HepG2 (cell line): ENCODE results near the gene DGCR8. TPM values are rescaled to one million over a fixed set of nuclear protein-coding genes. Genes with fewer than 3 reads are reported as not detected.
A peak's percentile ranks its signal among the peaks of the same experiment; 100 is the strongest.

Experiments used
- HDAC1 ChIP-seq: sonication (generic); formaldehyde crosslinking; IDR thresholded peaks from 2 replicates; pipeline ENCODE4 v1.5.1; 2020; ENCODE audit warnings: mild to moderate bottlenecking, missing genetic modification reagents
- MED1 ChIP-seq: sonication (generic); formaldehyde crosslinking; IDR thresholded peaks from 2 replicates; pipeline ENCODE4 v1.4.0; 2020; ENCODE audit warnings: missing genetic modification reagents
- MTA1 ChIP-seq: sonication (generic); formaldehyde crosslinking; IDR thresholded peaks from 2 replicates; pipeline ENCODE4 v1.4.0; 2020; ENCODE audit warnings: missing genetic modification reagents, mild to moderate bottlenecking, borderline replicate concordance
- NFIC ChIP-seq: IDR thresholded peaks from 2 replicates; pipeline ENCODE4 v1.6.1; 2012; ENCODE audit warnings: mild to moderate bottlenecking, low read length, inconsistent platforms
- PHF20 ChIP-seq: sonication (generic); formaldehyde crosslinking; IDR thresholded peaks from 2 replicates; pipeline ENCODE4 v1.5.0; 2020; ENCODE audit warnings: mild to moderate bottlenecking, missing genetic modification reagents
- ZMYM2 ChIP-seq: sonication (generic); formaldehyde crosslinking; IDR thresholded peaks from 2 replicates; pipeline ENCODE4 v1.8.0; 2022; ENCODE audit warnings: mild to moderate bottlenecking, missing genetic modification reagents
- ZNF160 ChIP-seq: sonication (generic); formaldehyde crosslinking; IDR thresholded peaks from 2 replicates; pipeline ENCODE4 v1.8.0; 2022; ENCODE audit warnings: mild to moderate bottlenecking, inconsistent platforms, missing genetic modification reagents
- ZNF180 ChIP-seq: sonication (generic); formaldehyde crosslinking; IDR thresholded peaks from 2 replicates; pipeline ENCODE4 v1.4.0; 2020; ENCODE audit warnings: low read depth, missing genetic modification reagents, borderline replicate concordance
- ZNF274 ChIP-seq: sonication (generic); formaldehyde crosslinking; IDR thresholded peaks from 2 replicates; pipeline ENCODE4 v1.5.1; 2020; ENCODE audit warnings: mild to moderate bottlenecking, missing genetic modification reagents
- ZNF678 ChIP-seq: sonication (generic); formaldehyde crosslinking; IDR thresholded peaks from 2 replicates; pipeline ENCODE4 v1.4.0; 2020; ENCODE audit warnings: mild to moderate bottlenecking, missing genetic modification reagents
- ZSCAN31 ChIP-seq: sonication (generic); formaldehyde crosslinking; IDR thresholded peaks from 2 replicates; pipeline ENCODE4 v1.5.0; 2020; ENCODE audit warnings: low read depth, mild to moderate bottlenecking, missing genetic modification reagents
- polyA plus RNA-seq, 8 experiments: library from polyadenylated mRNA; depleted of rRNA in 3 of 8; stranded (reverse) in 7 of 8; unstranded in 1 of 8; fragments of >200 nt; fragmentation: Illumina TruSeq in 4 of 8; extraction: Trizol in 4 of 8; gene quantifications; 2 replicates each; pipeline versions ENCODE4 v1.2.1 to v1.2.3, GENCODE V29; 2011 to 2016; ENCODE audit warnings: low read depth in 4 of 8, missing spikeins in 1 of 8, mixed read lengths in 1 of 8; ENCODE audit not compliant: insufficient read depth in 1 of 8
- total RNA-seq, 5 experiments: library from RNA; depleted of rRNA; stranded (reverse); fragments of >200 nt; fragmentation: Illumina TruSeq; extraction: Trizol; gene quantifications; 2 replicates each; pipeline ENCODE4 v1.2.3, GENCODE V29; 2016; ENCODE audit warnings: low read depth in 1 of 5
- TF ChIP-seq, protein P1 (sequence below): sonication (generic); formaldehyde crosslinking; IDR thresholded peaks from 2 replicates; pipeline ENCODE4 v1.5.0; 2020; ENCODE audit warnings: mild to moderate bottlenecking, missing genetic modification reagents
- TF ChIP-seq, protein P2 (sequence below): sonication (generic); formaldehyde crosslinking; IDR thresholded peaks from 2 replicates; pipeline ENCODE4 v1.5.0; 2020; ENCODE audit warnings: mild to moderate bottlenecking, missing genetic modification reagents
- TF ChIP-seq, protein P3 (sequence below): sonication (generic); formaldehyde crosslinking; IDR thresholded peaks from 2 replicates; pipeline ENCODE4 v1.5.0; 2020; ENCODE audit warnings: mild to moderate bottlenecking, low read depth, missing genetic modification reagents, borderline replicate concordance
- TF ChIP-seq, protein P4 (sequence below): sonication (generic); formaldehyde crosslinking; IDR thresholded peaks from 2 replicates; pipeline ENCODE4 v1.4.0; 2020; ENCODE audit warnings: missing genetic modification reagents
- TF ChIP-seq, protein P5 (sequence below): sonication (generic); formaldehyde crosslinking; IDR thresholded peaks from 2 replicates; pipeline ENCODE4 v1.8.1; 2023; ENCODE audit warnings: mild to moderate bottlenecking, missing genetic modification reagents
- TF ChIP-seq, protein P6 (sequence below): IDR thresholded peaks from 2 replicates; pipeline ENCODE4 v1.6.1; 2016; ENCODE audit warnings: missing compliant biosample characterization, missing genetic modification reagents, borderline replicate concordance

Gene DGCR8
- total and polyA plus RNA-seq, 2 of the 13 experiments (the other 11 are each of a cell fraction or from before 2014, with no cell fraction given): 10.2 to 23.2 TPM

DNA sequence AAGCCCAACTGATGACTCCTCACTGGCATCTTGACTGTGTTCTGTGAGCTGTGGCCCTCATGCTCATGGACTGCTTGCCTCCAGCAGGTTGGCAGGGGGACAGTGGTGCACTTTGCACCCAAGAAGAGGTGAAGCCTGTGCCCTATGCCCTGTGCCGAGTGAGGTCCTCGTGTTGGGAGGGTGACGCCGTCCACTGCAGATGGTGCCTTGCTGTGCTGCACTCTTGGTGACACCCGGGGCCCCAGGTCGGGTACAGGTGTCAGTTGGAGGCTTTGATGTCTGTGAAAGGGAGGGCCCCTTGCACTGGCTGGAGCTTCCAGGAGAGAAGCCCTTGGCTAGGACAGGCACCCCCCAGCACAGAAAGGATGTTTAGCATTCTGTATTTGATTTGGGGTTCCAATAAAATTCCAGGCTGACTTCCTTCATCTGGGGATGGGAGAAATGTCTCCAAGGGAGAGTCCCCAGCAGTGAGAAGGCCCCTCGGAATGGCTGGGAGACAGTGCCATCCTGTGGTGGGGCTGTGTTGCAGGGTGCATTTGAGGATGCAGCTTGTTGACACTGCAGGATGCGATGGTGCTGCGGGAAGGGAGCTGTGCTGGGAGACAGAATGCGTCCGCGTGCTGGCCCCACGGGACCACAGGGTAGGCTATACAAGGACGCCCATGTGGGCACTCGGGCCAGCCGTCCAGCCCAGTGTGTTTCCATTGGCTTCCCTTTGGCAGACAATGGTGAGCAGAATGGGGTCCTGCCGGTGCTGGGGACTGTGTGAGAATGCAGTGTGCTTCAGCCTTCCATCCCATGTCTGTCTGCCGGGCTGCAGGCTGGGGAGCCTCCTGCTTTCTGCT, 49.1 kb downstream of the DGCR8 start (continued):
- TF ChIP-seq, protein P1, sequence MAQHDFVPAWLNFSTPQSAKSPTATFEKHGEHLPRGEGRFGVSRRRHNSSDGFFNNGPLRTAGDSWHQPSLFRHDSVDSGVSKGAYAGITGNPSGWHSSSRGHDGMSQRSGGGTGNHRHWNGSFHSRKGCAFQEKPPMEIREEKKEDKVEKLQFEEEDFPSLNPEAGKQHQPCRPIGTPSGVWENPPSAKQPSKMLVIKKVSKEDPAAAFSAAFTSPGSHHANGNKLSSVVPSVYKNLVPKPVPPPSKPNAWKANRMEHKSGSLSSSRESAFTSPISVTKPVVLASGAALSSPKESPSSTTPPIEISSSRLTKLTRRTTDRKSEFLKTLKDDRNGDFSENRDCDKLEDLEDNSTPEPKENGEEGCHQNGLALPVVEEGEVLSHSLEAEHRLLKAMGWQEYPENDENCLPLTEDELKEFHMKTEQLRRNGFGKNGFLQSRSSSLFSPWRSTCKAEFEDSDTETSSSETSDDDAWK (CRISPR knock-in tag): no peak
- TF ChIP-seq ZNF180 (CRISPR knock-in tag): no peak
- peak; percentile 75; the same call in 1 of the 2 replicates for TF ChIP-seq MTA1 (CRISPR knock-in tag)
- TF ChIP-seq, protein P2, sequence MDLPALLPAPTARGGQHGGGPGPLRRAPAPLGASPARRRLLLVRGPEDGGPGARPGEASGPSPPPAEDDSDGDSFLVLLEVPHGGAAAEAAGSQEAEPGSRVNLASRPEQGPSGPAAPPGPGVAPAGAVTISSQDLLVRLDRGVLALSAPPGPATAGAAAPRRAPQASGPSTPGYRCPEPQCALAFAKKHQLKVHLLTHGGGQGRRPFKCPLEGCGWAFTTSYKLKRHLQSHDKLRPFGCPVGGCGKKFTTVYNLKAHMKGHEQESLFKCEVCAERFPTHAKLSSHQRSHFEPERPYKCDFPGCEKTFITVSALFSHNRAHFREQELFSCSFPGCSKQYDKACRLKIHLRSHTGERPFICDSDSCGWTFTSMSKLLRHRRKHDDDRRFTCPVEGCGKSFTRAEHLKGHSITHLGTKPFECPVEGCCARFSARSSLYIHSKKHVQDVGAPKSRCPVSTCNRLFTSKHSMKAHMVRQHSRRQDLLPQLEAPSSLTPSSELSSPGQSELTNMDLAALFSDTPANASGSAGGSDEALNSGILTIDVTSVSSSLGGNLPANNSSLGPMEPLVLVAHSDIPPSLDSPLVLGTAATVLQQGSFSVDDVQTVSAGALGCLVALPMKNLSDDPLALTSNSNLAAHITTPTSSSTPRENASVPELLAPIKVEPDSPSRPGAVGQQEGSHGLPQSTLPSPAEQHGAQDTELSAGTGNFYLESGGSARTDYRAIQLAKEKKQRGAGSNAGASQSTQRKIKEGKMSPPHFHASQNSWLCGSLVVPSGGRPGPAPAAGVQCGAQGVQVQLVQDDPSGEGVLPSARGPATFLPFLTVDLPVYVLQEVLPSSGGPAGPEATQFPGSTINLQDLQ (CRISPR knock-in tag): no peak
- TF ChIP-seq, protein P3, sequence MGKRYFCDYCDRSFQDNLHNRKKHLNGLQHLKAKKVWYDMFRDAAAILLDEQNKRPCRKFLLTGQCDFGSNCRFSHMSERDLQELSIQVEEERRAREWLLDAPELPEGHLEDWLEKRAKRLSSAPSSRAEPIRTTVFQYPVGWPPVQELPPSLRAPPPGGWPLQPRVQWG (CRISPR knock-in tag): no peak
- TF ChIP-seq MED1 (CRISPR knock-in tag): no peak
- TF ChIP-seq, protein P4, sequence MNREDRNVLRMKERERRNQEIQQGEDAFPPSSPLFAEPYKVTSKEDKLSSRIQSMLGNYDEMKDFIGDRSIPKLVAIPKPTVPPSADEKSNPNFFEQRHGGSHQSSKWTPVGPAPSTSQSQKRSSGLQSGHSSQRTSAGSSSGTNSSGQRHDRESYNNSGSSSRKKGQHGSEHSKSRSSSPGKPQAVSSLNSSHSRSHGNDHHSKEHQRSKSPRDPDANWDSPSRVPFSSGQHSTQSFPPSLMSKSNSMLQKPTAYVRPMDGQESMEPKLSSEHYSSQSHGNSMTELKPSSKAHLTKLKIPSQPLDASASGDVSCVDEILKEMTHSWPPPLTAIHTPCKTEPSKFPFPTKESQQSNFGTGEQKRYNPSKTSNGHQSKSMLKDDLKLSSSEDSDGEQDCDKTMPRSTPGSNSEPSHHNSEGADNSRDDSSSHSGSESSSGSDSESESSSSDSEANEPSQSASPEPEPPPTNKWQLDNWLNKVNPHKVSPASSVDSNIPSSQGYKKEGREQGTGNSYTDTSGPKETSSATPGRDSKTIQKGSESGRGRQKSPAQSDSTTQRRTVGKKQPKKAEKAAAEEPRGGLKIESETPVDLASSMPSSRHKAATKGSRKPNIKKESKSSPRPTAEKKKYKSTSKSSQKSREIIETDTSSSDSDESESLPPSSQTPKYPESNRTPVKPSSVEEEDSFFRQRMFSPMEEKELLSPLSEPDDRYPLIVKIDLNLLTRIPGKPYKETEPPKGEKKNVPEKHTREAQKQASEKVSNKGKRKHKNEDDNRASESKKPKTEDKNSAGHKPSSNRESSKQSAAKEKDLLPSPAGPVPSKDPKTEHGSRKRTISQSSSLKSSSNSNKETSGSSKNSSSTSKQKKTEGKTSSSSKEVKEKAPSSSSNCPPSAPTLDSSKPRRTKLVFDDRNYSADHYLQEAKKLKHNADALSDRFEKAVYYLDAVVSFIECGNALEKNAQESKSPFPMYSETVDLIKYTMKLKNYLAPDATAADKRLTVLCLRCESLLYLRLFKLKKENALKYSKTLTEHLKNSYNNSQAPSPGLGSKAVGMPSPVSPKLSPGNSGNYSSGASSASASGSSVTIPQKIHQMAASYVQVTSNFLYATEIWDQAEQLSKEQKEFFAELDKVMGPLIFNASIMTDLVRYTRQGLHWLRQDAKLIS (CRISPR knock-in tag): no peak; the same call in 1 of the 2 replicates
- no peak for TF ChIP-seq NFIC
- TF ChIP-seq ZNF274 (CRISPR knock-in tag): no peak
- TF ChIP-seq, protein P5, sequence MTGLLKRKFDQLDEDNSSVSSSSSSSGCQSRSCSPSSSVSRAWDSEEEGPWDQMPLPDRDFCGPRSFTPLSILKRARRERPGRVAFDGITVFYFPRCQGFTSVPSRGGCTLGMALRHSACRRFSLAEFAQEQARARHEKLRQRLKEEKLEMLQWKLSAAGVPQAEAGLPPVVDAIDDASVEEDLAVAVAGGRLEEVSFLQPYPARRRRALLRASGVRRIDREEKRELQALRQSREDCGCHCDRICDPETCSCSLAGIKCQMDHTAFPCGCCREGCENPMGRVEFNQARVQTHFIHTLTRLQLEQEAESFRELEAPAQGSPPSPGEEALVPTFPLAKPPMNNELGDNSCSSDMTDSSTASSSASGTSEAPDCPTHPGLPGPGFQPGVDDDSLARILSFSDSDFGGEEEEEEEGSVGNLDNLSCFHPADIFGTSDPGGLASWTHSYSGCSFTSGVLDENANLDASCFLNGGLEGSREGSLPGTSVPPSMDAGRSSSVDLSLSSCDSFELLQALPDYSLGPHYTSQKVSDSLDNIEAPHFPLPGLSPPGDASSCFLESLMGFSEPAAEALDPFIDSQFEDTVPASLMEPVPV: no peak; the same call in 1 of the 2 replicates
- no peak for TF ChIP-seq ZNF678
- TF ChIP-seq, protein P6, sequence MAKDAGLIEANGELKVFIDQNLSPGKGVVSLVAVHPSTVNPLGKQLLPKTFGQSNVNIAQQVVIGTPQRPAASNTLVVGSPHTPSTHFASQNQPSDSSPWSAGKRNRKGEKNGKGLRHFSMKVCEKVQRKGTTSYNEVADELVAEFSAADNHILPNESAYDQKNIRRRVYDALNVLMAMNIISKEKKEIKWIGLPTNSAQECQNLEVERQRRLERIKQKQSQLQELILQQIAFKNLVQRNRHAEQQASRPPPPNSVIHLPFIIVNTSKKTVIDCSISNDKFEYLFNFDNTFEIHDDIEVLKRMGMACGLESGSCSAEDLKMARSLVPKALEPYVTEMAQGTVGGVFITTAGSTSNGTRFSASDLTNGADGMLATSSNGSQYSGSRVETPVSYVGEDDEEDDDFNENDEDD (CRISPR knock-in tag): no peak
- TF ChIP-seq ZSCAN31: no peak
- TF ChIP-seq HDAC1 (CRISPR knock-in tag): peak; percentile 68; the same call in 1 of the 2 replicates
- no peak for TF ChIP-seq ZNF160 (CRISPR knock-in tag)
- no peak for TF ChIP-seq PHF20 (CRISPR knock-in tag)
- no peak for TF ChIP-seq ZMYM2 (CRISPR knock-in tag)
